ENCODE measurements around the gene ACACA. TPM values are rescaled to one million over a fixed set of nuclear protein-coding genes. Genes with fewer than 3 reads are reported as not detected.
A peak's percentile ranks its signal among the peaks of the same experiment; 100 is the strongest.

The ACACA gene
- total and polyA plus RNA-seq, 9 of the 15 experiments (the other 6 are each of a cell fraction or from before 2014, with no cell fraction given), result 35.9 to 135 (median 88.4) TPM

DNA sequence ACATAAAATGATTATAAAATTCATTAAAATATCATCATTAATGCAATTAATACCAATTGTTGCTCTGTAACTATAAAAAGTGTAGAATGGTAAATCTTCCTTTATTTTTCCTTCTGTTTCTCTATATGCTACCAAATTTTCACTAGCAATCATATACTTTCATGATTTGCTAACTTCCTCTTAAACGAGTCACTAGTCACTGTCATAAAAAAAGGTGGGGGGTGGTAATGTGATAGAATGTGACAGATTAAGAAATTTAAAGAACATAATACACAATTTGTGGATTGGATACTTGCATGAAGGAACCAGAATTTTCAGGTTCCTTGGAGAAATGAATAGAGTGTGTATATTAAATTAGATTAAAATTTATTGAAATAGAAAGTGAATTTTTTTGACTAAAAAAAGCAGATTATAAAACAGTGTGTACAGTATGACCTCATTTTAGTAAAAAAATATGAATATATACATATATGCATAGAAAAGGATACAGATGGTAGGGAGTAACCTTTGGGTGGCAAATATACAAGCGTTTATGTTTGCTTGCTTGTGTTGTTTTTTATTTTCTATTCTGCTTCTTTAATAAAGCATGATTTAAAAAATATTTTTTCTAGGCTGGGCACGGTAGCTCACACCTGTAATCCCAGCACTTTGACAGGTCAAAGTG, 87.6 kb downstream of the ACACA start:
- POLR2A ChIA-PET, result interaction anchor here (0.6 kb wide), 2 partner anchors 13 to 85 kb away, joined by 3 read pairs; no protein-coding TSS in a partner anchor

DNA sequence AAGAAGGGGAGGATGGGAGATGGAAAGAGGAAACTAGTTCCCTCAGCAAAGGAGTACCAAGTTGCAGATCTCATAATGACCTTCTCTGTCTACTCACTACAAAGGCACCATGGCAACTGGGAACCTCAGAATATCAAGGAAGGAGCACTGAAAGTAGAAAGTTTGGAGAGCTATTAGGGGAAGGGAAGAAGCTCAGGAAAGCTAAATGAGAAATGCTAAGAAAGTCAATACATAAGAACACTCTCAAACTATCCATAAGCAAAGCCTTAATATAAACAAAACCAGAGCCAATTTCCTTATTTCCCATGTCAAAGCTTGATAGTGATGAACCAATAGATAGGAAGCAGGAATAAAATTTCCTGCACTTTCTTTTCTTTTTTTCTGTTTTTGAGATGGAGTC, 88.8 kb downstream of the ACACA start:
- POLR2A ChIA-PET, result interaction anchor here (1.4 kb wide), 1 partner anchor 12 kb away, joined by 6 read pairs; no protein-coding TSS in a partner anchor
- Histone ChIP-seq H2AFZ (ENCODE audit: low read depth, low read length) (no peak overlapping the region), H3K4me1 (replicated peaks in 1 of 2; ENCODE audit: control insufficient read depth in 2 of 2, insufficient read depth in 2 of 2, low read length in 2 of 2) (no peaks in the 10 kb centered on the region), H3K27me3 (ENCODE audit: control insufficient read depth in 2 of 2, insufficient read depth in 2 of 2, low read length in 2 of 2) (no peaks in the 10 kb centered on the region), H3K27ac (ENCODE audit: extremely low read depth, low read depth, low read length) (no peak overlapping the region), H3K9ac (ENCODE audit: insufficient read depth in 1 of 2, low read depth in 2 of 2, low read length in 2 of 2) (no peak overlapping the region), H3K4me3 (no peak overlapping the region), H3K9me3 (replicated peaks; ENCODE audit: control insufficient read depth, insufficient read depth, low read depth, low read length) (no peaks in the 10 kb centered on the region), H3K79me2 (ENCODE audit: control insufficient read depth, insufficient read depth, low read length) (peaks cover 67% of the 10 kb centered on the region), H3K4me2 (ENCODE audit: insufficient read depth, low read length) (no peak overlapping the region), H4K20me1 (replicated peaks; ENCODE audit: control insufficient read depth, insufficient read depth, low read length) (peaks cover 3% of the 10 kb centered on the region; the same call in 1 of the 2 replicates), H3K36me3 (ENCODE audit: control insufficient read depth, insufficient read depth, low read length) (peaks cover 63% of the 10 kb centered on the region), H3K9me1 (ENCODE audit: control insufficient read depth, insufficient read depth, low read length) (no peaks in the 10 kb centered on the region)
- TF ChIP-seq KHSRP (IDR thresholded peaks at IDR 0.05) (no peak), RFX1 (IDR thresholded peaks at IDR 0.05) (0 out of 2 replicates have a peak, but pooled peaks have one; percentile 15)
- CTCF ChIA-PET (ENCODE audit: low intra/inter-chr PET ratio), result no interaction called here
- DNase-seq (ENCODE audit: extremely low read depth in 1 of 4, low spot score in 3 of 4), result no peak
- BruUV-seq (replicated peaks), result no TSS peak
- no peak for FAIRE-seq
- in situ Hi-C loops (cut with MboI) (no loop called here), intact Hi-C loops (cut with micrococcal nuclease) (no loop called here)
- ATAC-seq, result no peak

More for the DNA sequence above, 87.6 kb downstream of the ACACA start:
- no peak for TF ChIP-seq HDAC6 (IDR thresholded peaks at IDR 0.05; ENCODE audit: low read depth, low read length)
- no peak for TF ChIP-seq HNRNPL (IDR thresholded peaks at IDR 0.05; ENCODE audit: low read depth, low read length)
- no peak for TF ChIP-seq XRCC5 (IDR thresholded peaks at IDR 0.05; ENCODE audit: low read depth, low read length)
- in situ Hi-C loops (cut with MboI) (no loop called here), intact Hi-C loops (cut with micrococcal nuclease) (no loop called here)
- no peak overlapping the region for H3K4me3 ChIP-seq
- no peak overlapping the region for H3K4me2 ChIP-seq (ENCODE audit: insufficient read depth, low read length)
- peaks cover 65% of the 10 kb centered on the region for H3K79me2 ChIP-seq (ENCODE audit: control insufficient read depth, insufficient read depth, low read length)
- WGBS (ENCODE audit: insufficient coverage, low coverage, missing lambda C conversion rate), result 75% methylated on average over 3 of the region's 3 CpGs
- FAIRE-seq, result no peak
- H3K36me3 ChIP-seq (ENCODE audit: control insufficient read depth, insufficient read depth, low read length), result peaks cover 69% of the 10 kb centered on the region
- no peaks in the 10 kb centered on the region for H3K27me3 ChIP-seq (ENCODE audit: control insufficient read depth in 2 of 2, insufficient read depth in 2 of 2, low read length in 2 of 2)
- H3K9me1 ChIP-seq (ENCODE audit: control insufficient read depth, insufficient read depth, low read length), result no peaks in the 10 kb centered on the region
- no peaks in the 10 kb centered on the region for H3K9me3 ChIP-seq (replicated peaks; ENCODE audit: control insufficient read depth, insufficient read depth, low read depth, low read length)
- no peak overlapping the region for H2AFZ ChIP-seq (ENCODE audit: low read depth, low read length)
- peak in 1 of 4 experiments; percentile 6 for DNase-seq (ENCODE audit: extremely low read depth in 1 of 4, low spot score in 3 of 4)
- CTCF ChIA-PET (ENCODE audit: low intra/inter-chr PET ratio), result no interaction called here
- BruUV-seq (replicated peaks), result no TSS peak
- H3K27ac ChIP-seq (ENCODE audit: extremely low read depth, low read depth, low read length), result no peak overlapping the region
- H3K9ac ChIP-seq (ENCODE audit: insufficient read depth in 1 of 2, low read depth in 2 of 2, low read length in 2 of 2), result no peak overlapping the region
- no peaks in the 10 kb centered on the region for H3K4me1 ChIP-seq (replicated peaks in 1 of 2; ENCODE audit: control insufficient read depth in 2 of 2, insufficient read depth in 2 of 2, low read length in 2 of 2)
- peaks cover 3% of the 10 kb centered on the region; the same call in 1 of the 2 replicates for H4K20me1 ChIP-seq (replicated peaks; ENCODE audit: control insufficient read depth, insufficient read depth, low read length)
- no peak for ATAC-seq

Data from K562 (cell line).